A549 (cell line): ENCODE results near the gene CCDC146. TPM values are rescaled to one million over a fixed set of nuclear protein-coding genes. Genes with fewer than 3 reads are reported as not detected.

ENCODE experiments used
- ATAC-seq, 2 experiments: fragments of 200-7000 bp in 1 of 2; fragments of >200 bp in 1 of 2; cut with Nextera tagmentation in 1 of 2; cut with Tn5 transposase in 1 of 2; 3 replicates each; pipeline versions ENCODE4 v1.8.0 to v1.9.1; 2018 to 2020; ENCODE audit warnings: mild to moderate bottlenecking in 1 of 2, moderate library complexity in 1 of 2
- CTCF ChIA-PET: fragments of 300-600 bp; sonication (Branson Sonifier 250); formaldehyde crosslinking; extraction: SDS; loops from one replicate; lab custom pipeline; 2021; ENCODE audit warnings: antibody characterized with exemption, inconsistent platforms; lab: Yijun Ruan, JAX
- POLR2A ChIA-PET: fragments of 350-600 bp; formaldehyde crosslinking; extraction: SDS; loops from one replicate; lab custom pipeline; 2021; ENCODE audit warnings: antibody characterized with exemption, inconsistent platforms; lab: Yijun Ruan, JAX
- DNase-seq, 2 experiments: peaks; one replicate each; pipeline versions ENCODE4 v3.0.0 to v3.0.0-alpha.2; 2011 to 2016; ENCODE audit warnings: low read depth in 1 of 2, low spot score in 1 of 2
- FAIRE-seq: peaks from 2 replicates; lab custom pipeline; 2011; peaks lifted over from hg19 to GRCh38; lab: Jason Lieb, UNC
- H3K27ac ChIP-seq, 2 experiments: fragments of >200 bp; sonication (Bioruptor Twin); formaldehyde crosslinking; 3 replicates each; pipeline ENCODE4 v1.5.1; 2016 to 2017
- H3K4me1 ChIP-seq: fragments of >200 bp; sonication (Bioruptor Twin); formaldehyde crosslinking; 3 replicates; pipeline ENCODE4 v1.6.1; 2016
- H3K4me2 ChIP-seq: fragments of >200 bp; sonication (Bioruptor Twin); formaldehyde crosslinking; 3 replicates; pipeline ENCODE4 v1.6.1; 2016
- H3K4me3 ChIP-seq: fragments of >200 bp; sonication (Bioruptor Twin); formaldehyde crosslinking; 3 replicates; pipeline ENCODE4 v1.5.1; 2016
- H3K9me3 ChIP-seq: fragments of >200 bp; sonication (Bioruptor Twin); formaldehyde crosslinking; 3 replicates; pipeline ENCODE4 v1.6.1; 2016
- ATOH8 ChIP-seq: fragments of 250-450 bp; sonication (Bioruptor Pico); IDR thresholded peaks from 2 replicates; pipeline ENCODE4 v1.5.0; 2020; ENCODE audit warnings: low read depth, mild to moderate bottlenecking, moderate library complexity
- BCL3 ChIP-seq: fragments of >200 bp; sonication (Bioruptor Twin); formaldehyde crosslinking; IDR thresholded peaks from 3 replicates; pipeline ENCODE4 v1.6.1; 2016
- CBX2 ChIP-seq: fragments of 200-600 bp; sonication (generic); IDR thresholded peaks from 2 replicates; pipeline ENCODE4 v1.6.1; 2016; ENCODE audit warnings: low read depth, mild to moderate bottlenecking, borderline replicate concordance
- CHD4 ChIP-seq: fragments of 200-600 bp; sonication (generic); IDR thresholded peaks from 2 replicates; pipeline ENCODE4 v1.6.1; 2016; ENCODE audit warnings: antibody characterized with exemption, mild to moderate bottlenecking, borderline replicate concordance
- EHF ChIP-seq: fragments of 250-450 bp; sonication (Bioruptor Pico); IDR thresholded peaks from 2 replicates; pipeline ENCODE4 v1.5.0; 2020; ENCODE audit warnings: mild to moderate bottlenecking
- ELK1 ChIP-seq: fragments of 150-350 bp; IDR thresholded peaks from 2 replicates; pipeline ENCODE4 v1.6.1; 2014; ENCODE audit warnings: low read depth, mild to moderate bottlenecking, low read length
- EP300 ChIP-seq, 2 experiments: fragments of >200 bp; sonication (Bioruptor Twin); formaldehyde crosslinking; IDR thresholded peaks; 2 replicates in 1 of 2; 3 replicates in 1 of 2; pipeline ENCODE4 v1.6.1; 2016 to 2017
- FOSL2 ChIP-seq, 2 experiments: fragments of 450-650 bp in 1 of 2; fragments of >200 bp in 1 of 2; sonication (Bioruptor Twin) in 1 of 2; formaldehyde crosslinking; IDR thresholded peaks; 2 replicates each; pipeline versions ENCODE4 v1.5.0 to v1.6.1; 2016 to 2020; ENCODE audit warnings: mild to moderate bottlenecking in 1 of 2, moderate library complexity in 1 of 2
- HES2 ChIP-seq: fragments of >200 bp; sonication (Bioruptor Twin); formaldehyde crosslinking; IDR thresholded peaks from 2 replicates; pipeline ENCODE4 v1.6.1; 2016
- HEYL ChIP-seq: fragments of 250-450 bp; sonication (Bioruptor Pico); IDR thresholded peaks from 2 replicates; pipeline ENCODE4 v1.8.0; 2021; ENCODE audit warnings: mild to moderate bottlenecking, moderate library complexity
- HOXB13 ChIP-seq: fragments of 250-450 bp; sonication (Bioruptor Pico); IDR thresholded peaks from 2 replicates; pipeline ENCODE4 v1.5.0; 2020; ENCODE audit warnings: low read depth, mild to moderate bottlenecking, moderate library complexity
- JUN ChIP-seq, 2 experiments: fragments of >200 bp; sonication (Bioruptor Twin); formaldehyde crosslinking; IDR thresholded peaks; 2 replicates in 1 of 2; 3 replicates in 1 of 2; pipeline ENCODE4 v1.6.1; 2016 to 2017
- MAX ChIP-seq: IDR thresholded peaks from 2 replicates; pipeline ENCODE4 v1.6.1; 2012
- MYC ChIP-seq: IDR thresholded peaks from 2 replicates; pipeline ENCODE4 v1.6.1; 2012; ENCODE audit warnings: mild to moderate bottlenecking, inconsistent platforms, low read length, improper control_type of control experiment, borderline replicate concordance
- RARB ChIP-seq: fragments of 250-450 bp; sonication (Bioruptor Pico); IDR thresholded peaks from 2 replicates; pipeline ENCODE4 v1.8.0; 2021; ENCODE audit warnings: mild to moderate bottlenecking, moderate library complexity
- RCOR1 ChIP-seq: fragments of 150-350 bp; IDR thresholded peaks from 2 replicates; pipeline ENCODE4 v1.6.1; 2014; ENCODE audit warnings: antibody characterized with exemption, low read length, low read depth
- RFX5 ChIP-seq: fragments of 450-650 bp; IDR thresholded peaks from 2 replicates; pipeline ENCODE4 v1.7.1; 2014; ENCODE audit warnings: antibody characterized with exemption, mild to moderate bottlenecking, moderate library complexity
- ZFP36 ChIP-seq: fragments of 450-650 bp; IDR thresholded peaks from 2 replicates; pipeline ENCODE4 v1.6.1; 2014; ENCODE audit warnings: borderline replicate concordance; ENCODE audit not compliant: partially characterized antibody
- ZNF302 ChIP-seq: fragments of 250-450 bp; sonication (Bioruptor Pico); IDR thresholded peaks from 2 replicates; pipeline ENCODE4 v1.9.0; 2021; ENCODE audit warnings: inconsistent platforms, mild to moderate bottlenecking, moderate library complexity
- WGBS: methylation state at CpG from one replicate; pipeline ENCODE4 v1.1.6; 2017; ENCODE audit errors: missing lambda C conversion rate; 5-methylcytosine and 5-hydroxymethylcytosine counted together
- polyA plus RNA-seq, 4 experiments: library from polyadenylated mRNA; depleted of rRNA in 3 of 4; stranded (reverse); fragments of >200 nt; fragmentation: RNase III in 1 of 4; extraction: RNeasy Plus Mini Kit Qiagen cat#74134 plus additional on column Dnase treatment in 1 of 4; gene quantifications; 2 replicates in 3 of 4; 3 replicates in 1 of 4; pipeline ENCODE4 v1.2.3, GENCODE V29; 2011 to 2017

CCDC146 gene
- polyA plus RNA-seq, 2 of the 4 experiments (the other 2 are of a cell fraction): 1.4 to 3.4 TPM

GRCh38 chr7:77222065-77222464 lies 99.7 kb downstream of the CCDC146 start:
- no peak overlapping the region for H3K27ac ChIP-seq

GRCh38 chr7:77222819-77223218 lies 100.4 kb downstream of the CCDC146 start:
- TF ChIP-seq ELK1: no peak
- no peak for DNase-seq
- POLR2A ChIA-PET: no interaction called here
- CTCF ChIA-PET: no interaction called here
- Histone ChIP-seq H3K4me1 (peaks cover 5% of the 10 kb centered on the region; the same call in 1 of the 3 replicates), H3K9me3 (no peaks in the 10 kb centered on the region), H3K27ac (no peak overlapping the region), H3K4me3 (no peak overlapping the region), H3K4me2 (no peak overlapping the region)
- 78% methylated on average over 4 of the region's 4 CpGs for WGBS
- no peak for FAIRE-seq
- no peak for ATAC-seq

More at GRCh38 chr7:77222065-77222464, 99.7 kb downstream of the CCDC146 start:
- Histone ChIP-seq H3K4me1 (peaks cover 5% of the 10 kb centered on the region; the same call in 1 of the 3 replicates), H3K9me3 (no peaks in the 10 kb centered on the region), H3K4me2 (no peak overlapping the region), H3K4me3 (no peak overlapping the region)
- FAIRE-seq: no peak
- ChIA-PET CTCF (no interaction called here), POLR2A (no interaction called here)
- ATAC-seq: no peak
- no peak for DNase-seq
- TF ChIP-seq ATOH8 (CRISPR knock-in tag) (no peak), JUN (IDR thresholded peaks at IDR 0.05) (no peak), ZFP36 (no peak), HEYL (CRISPR knock-in tag) (no peak), CBX2 (no peak), HES2 (no peak), EHF (CRISPR knock-in tag) (no peak), RARB (CRISPR knock-in tag) (no peak), BCL3 (no peak), CHD4 (no peak), EP300 (IDR thresholded peaks at IDR 0.05) (no peak), HOXB13 (CRISPR knock-in tag) (no peak), RFX5 (no peak), MYC (no peak), FOSL2 (IDR thresholded peaks at IDR 0.05) (no peak), FOSL2 (CRISPR knock-in tag; IDR thresholded peaks at IDR 0.05) (no peak), ZNF302 (CRISPR knock-in tag) (no peak), ELK1 (no peak)
- WGBS: 88% methylated on average over 4 of the region's 4 CpGs

- ATAC-seq (no peak), DNase-seq (no peak), FAIRE-seq (no peak)
- TF ChIP-seq MAX: no peak
- no peak for TF ChIP-seq ELK1
- no peak for TF ChIP-seq RCOR1
- Histone ChIP-seq H3K4me1 (peaks cover 5% of the 10 kb centered on the region; the same call in 1 of the 3 replicates), H3K9me3 (no peaks in the 10 kb centered on the region), H3K4me2 (no peak overlapping the region), H3K27ac (no peak overlapping the region), H3K4me3 (no peak overlapping the region)
- WGBS: 68% methylated on average over 2 of the region's 2 CpGs
- POLR2A ChIA-PET: no interaction called here
- CTCF ChIA-PET: no interaction called here
Measured at GRCh38 chr7:77223261-77223660, 100.8 kb downstream of the CCDC146 start.
